ENCODE data around the gene RMI1. TPM values are rescaled to one million over a fixed set of nuclear protein-coding genes. Genes with fewer than 3 reads are reported as not detected.
A peak's percentile ranks its signal among the peaks of the same experiment; 100 is the strongest.

Gene RMI1
- total RNA-seq, 1 donor from 2014 or later = 7.7 TPM

- no peak for DNase-seq (ENCODE audit: low spot score)
- Mint-ChIP-seq H3K36me3 (ENCODE audit: low read depth) (no peaks in the 10 kb centered on the region), H3K4me3 (ENCODE audit: unreplicated experiment) (peak overlapping the region; percentile 80), H3K27me3 (ENCODE audit: low read depth) (no peaks in the 10 kb centered on the region), H3K4me1 (ENCODE audit: low read depth) (peaks cover 28% of the 10 kb centered on the region), H3K9me3 (ENCODE audit: low read depth) (peaks cover 3% of the 10 kb centered on the region), H3K27ac (ENCODE audit: unreplicated experiment) (peak overlapping the region; percentile 83)
- no peak for TF ChIP-seq CTCF (IDR thresholded peaks at IDR 0.05)
Observed at GRCh38 chr9:83956086-83956435, 24.5 kb upstream of the RMI1 start.

- H3K4me1 Mint-ChIP-seq (ENCODE audit: low read depth) = peaks cover 31% of the 10 kb centered on the region
- peak overlapping the region; percentile 80 for H3K4me3 Mint-ChIP-seq (ENCODE audit: unreplicated experiment)
- H3K27ac Mint-ChIP-seq (ENCODE audit: unreplicated experiment) = peak overlapping the region; percentile 85
- no peaks in the 10 kb centered on the region for H3K36me3 Mint-ChIP-seq (ENCODE audit: low read depth)
- no peaks in the 10 kb centered on the region for H3K27me3 Mint-ChIP-seq (ENCODE audit: low read depth)
- DNase-seq (ENCODE audit: low spot score) = no peak
- no peak for TF ChIP-seq CTCF (IDR thresholded peaks at IDR 0.05)
- peaks cover 3% of the 10 kb centered on the region for H3K9me3 Mint-ChIP-seq (ENCODE audit: low read depth)
Observed at GRCh38 chr9:83956436-83957247, 24.0 kb upstream of the RMI1 start.

- H3K4me3 Mint-ChIP-seq (ENCODE audit: unreplicated experiment) = peak overlapping the region; percentile 80
- DNase-seq (ENCODE audit: low spot score) = no peak
- no peaks in the 10 kb centered on the region for H3K27me3 Mint-ChIP-seq (ENCODE audit: low read depth)
- no peaks in the 10 kb centered on the region for H3K36me3 Mint-ChIP-seq (ENCODE audit: low read depth)
- H3K9me3 Mint-ChIP-seq (ENCODE audit: low read depth) = peaks cover 3% of the 10 kb centered on the region
- TF ChIP-seq CTCF (IDR thresholded peaks at IDR 0.05) = no peak
- peaks cover 36% of the 10 kb centered on the region for H3K4me1 Mint-ChIP-seq (ENCODE audit: low read depth)
- peak overlapping the region; percentile 85 for H3K27ac Mint-ChIP-seq (ENCODE audit: unreplicated experiment)
Observed at GRCh38 chr9:83957248-83957513, 23.4 kb upstream of the RMI1 start.

GRCh38 chr9:83959061-83959460 is 21.5 kb upstream of the RMI1 start:
- Mint-ChIP-seq H3K27me3 (ENCODE audit: low read depth) (no peaks in the 10 kb centered on the region), H3K27ac (ENCODE audit: unreplicated experiment) (peak overlapping the region; percentile 71)

GRCh38 chr9:83960991-83961390 is 19.6 kb upstream of the RMI1 start:
- H3K9me3 Mint-ChIP-seq (ENCODE audit: low read depth) = peaks cover 3% of the 10 kb centered on the region
- H3K4me3 Mint-ChIP-seq (ENCODE audit: unreplicated experiment) = no peak overlapping the region
- H3K27me3 Mint-ChIP-seq (ENCODE audit: low read depth) = no peaks in the 10 kb centered on the region
- peaks cover 56% of the 10 kb centered on the region for H3K4me1 Mint-ChIP-seq (ENCODE audit: low read depth)
- TF ChIP-seq CTCF (IDR thresholded peaks at IDR 0.05) = no peak
- H3K36me3 Mint-ChIP-seq (ENCODE audit: low read depth) = no peaks in the 10 kb centered on the region
- no peak overlapping the region for H3K27ac Mint-ChIP-seq (ENCODE audit: unreplicated experiment)
- no peak for DNase-seq (ENCODE audit: low spot score)

More at GRCh38 chr9:83959061-83959460, 21.5 kb upstream of the RMI1 start:
- Mint-ChIP-seq H3K36me3 (ENCODE audit: low read depth) (no peaks in the 10 kb centered on the region), H3K4me3 (ENCODE audit: unreplicated experiment) (no peak overlapping the region), H3K4me1 (ENCODE audit: low read depth) (peaks cover 42% of the 10 kb centered on the region), H3K9me3 (ENCODE audit: low read depth) (peaks cover 3% of the 10 kb centered on the region)
- no peak for DNase-seq (ENCODE audit: low spot score)
- TF ChIP-seq CTCF (IDR thresholded peaks at IDR 0.05) = no peak
